Measurements from ENCODE around the gene GARS1.
"Not testable (repeated sequence)": the region's sequence is repeated elsewhere in the genome, so short reads cannot be mapped to it uniquely, and the experiment has no call there.

The GARS1 gene

GRCh38 chr7:30630986-30631385 is 36.3 kb downstream of the GARS1 start:
- no peak for DNase-seq

GRCh38 chr7:30633223-30633622 is 38.5 kb downstream of the GARS1 start:
- DNase-seq, result no peak

- no peak for DNase-seq
These were observed 39.5 kb downstream of the GARS1 start for GRCh38 chr7:30634193-30634626.

- DNase-seq, result no peak
These were observed 40.0 kb downstream of the GARS1 start for GRCh38 chr7:30634634-30635201.

- DNase-seq, result no peak
These were observed 41.1 kb downstream of the GARS1 start for GRCh38 chr7:30635798-30636197.

GRCh38 chr7:30642322-30642721 is 47.6 kb downstream of the GARS1 start:
- not testable (repeated sequence) for DNase-seq

GRCh38 chr7:30642789-30643188 is 48.1 kb downstream of the GARS1 start:
- no peak for DNase-seq

- DNase-seq, result no peak
These were observed 49.7 kb downstream of the GARS1 start for GRCh38 chr7:30644286-30644955.

GRCh38 chr7:30645661-30646060 is 51.0 kb downstream of the GARS1 start:
- no peak for DNase-seq

GRCh38 chr7:30646154-30646553 is 51.5 kb downstream of the GARS1 start:
- DNase-seq, result no peak

- no peak for DNase-seq
These were observed 53.1 kb downstream of the GARS1 start for GRCh38 chr7:30647589-30648364.

GRCh38 chr7:30648744-30649540 is 54.3 kb downstream of the GARS1 start:
- no peak for DNase-seq

GRCh38 chr7:30649717-30650420 is 55.2 kb downstream of the GARS1 start:
- DNase-seq, result no peak

GRCh38 chr7:30650421-30650808 is 55.7 kb downstream of the GARS1 start:
- no peak for DNase-seq

GRCh38 chr7:30652132-30652531 is 57.5 kb downstream of the GARS1 start:
- DNase-seq, result no peak

- no peak for DNase-seq
These were observed 58.3 kb downstream of the GARS1 start for GRCh38 chr7:30652698-30653641.

- DNase-seq, result no peak
These were observed 59.8 kb downstream of the GARS1 start for GRCh38 chr7:30654296-30655090.

- no peak for DNase-seq
These were observed 60.7 kb downstream of the GARS1 start for GRCh38 chr7:30655096-30655970.
